Left kidney (tissue), 2 donors: Measurements from ENCODE around the gene TLNRD1. TPM values are rescaled to one million over a fixed set of nuclear protein-coding genes. Genes with fewer than 3 reads are reported as not detected.

Experiments used
- DNase-seq: peaks from one replicate; pipeline ENCODE4 v3.0.0-alpha.2; 2013
- polyA plus RNA-seq: library from polyadenylated mRNA; unstranded; fragments of 120-200 nt; gene quantifications from one replicate; pipeline ENCODE4 v1.2.1, GENCODE V29; 2013; ENCODE audit not compliant: insufficient read length

Gene TLNRD1
- polyA plus RNA-seq, 1 donor, result 6.6 TPM

- no peak for DNase-seq
These were observed 25.8 kb upstream of the TLNRD1 start for GRCh38 chr15:80974914-80975313.

- DNase-seq, result no peak
These were observed 23.9 kb upstream of the TLNRD1 start for GRCh38 chr15:80976851-80977250.

GRCh38 chr15:80977627-80978036, 23.1 kb upstream of the TLNRD1 start:
- DNase-seq, result no peak

DNA sequence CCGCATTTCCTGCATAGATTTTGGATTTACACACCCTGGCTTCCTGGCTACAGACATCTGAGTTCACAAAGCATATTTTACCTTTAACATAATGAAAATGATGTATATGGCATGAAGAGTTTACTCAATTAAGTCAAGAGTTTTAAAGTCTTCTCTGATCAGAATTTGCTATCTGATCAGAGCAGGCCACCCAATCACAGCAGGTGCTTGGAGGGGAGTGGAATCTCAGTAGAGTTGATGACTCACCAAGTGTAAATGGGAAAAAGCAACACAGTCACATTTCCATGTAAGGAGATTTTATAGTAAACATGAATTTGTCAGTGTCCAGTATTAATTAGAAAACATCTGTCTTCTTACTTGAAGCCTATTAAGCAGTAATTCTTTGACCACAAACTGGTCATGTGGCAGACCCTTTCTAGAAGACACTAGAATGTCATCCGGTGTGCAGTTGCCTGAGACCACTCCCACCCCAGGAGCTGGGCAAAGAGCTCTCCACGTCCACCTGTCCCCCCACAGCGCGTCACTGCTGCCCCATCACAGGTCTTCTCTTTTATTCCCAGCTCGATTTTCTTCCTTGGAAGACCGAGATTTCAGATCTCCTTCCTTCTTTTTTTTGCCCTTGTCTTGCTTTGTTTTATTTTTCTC, 21.9 kb upstream of the TLNRD1 start:
- DNase-seq, result no peak

DNA sequence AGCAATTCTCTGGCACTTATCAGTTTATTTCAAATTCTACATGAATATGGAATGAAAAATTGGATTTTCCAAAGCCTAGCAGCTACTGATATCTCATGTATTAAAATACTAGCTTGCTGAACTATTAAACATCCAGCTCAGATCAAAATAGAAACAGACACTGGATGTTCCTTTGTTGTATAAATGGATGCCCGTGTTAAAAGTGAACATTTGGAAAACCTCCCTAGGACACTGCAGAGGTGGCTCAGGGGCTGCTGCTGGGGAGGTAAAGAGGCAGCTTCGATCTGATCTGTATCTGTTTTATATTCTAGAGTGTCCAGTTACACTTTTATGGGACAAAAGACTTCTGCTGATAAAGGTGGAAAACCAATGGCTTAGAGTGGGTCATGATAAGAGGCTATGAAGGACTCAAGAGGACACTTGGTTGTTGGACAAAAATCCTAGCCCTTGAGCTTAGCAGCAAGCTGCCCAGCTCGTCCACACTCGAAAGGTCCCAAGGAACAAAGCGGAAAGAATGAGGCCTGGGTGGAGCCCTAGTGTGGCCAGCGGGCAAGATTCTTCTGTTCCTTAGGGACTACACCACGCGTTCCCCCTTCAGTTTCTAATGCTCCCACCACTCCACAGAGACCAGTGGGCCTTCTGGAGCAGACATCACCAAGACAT, 21.1 kb upstream of the TLNRD1 start:
- DNase-seq, result no peak

- DNase-seq, result no peak
These were observed 18.5 kb upstream of the TLNRD1 start for GRCh38 chr15:80982205-80982604.

GRCh38 chr15:80982839-80983238, 17.9 kb upstream of the TLNRD1 start:
- no peak for DNase-seq

DNA sequence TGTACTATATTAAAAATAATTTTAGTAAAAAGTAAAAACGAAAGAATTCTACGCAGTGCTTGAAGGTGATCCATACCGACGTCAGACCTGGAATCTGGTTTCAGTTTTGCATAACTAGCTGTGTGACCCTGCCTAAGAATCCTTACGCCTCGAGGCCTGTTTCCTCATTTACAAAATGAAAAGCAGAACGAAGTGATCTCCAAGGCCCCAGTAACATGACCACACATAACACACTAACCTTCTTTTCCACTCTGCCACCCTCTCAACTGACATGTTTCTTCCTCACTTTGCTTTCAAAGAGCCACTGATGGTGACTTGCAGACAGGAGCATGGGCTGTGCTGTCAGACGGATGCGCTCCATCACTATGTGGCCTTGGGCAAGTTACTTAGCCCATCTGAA, 15.9 kb upstream of the TLNRD1 start:
- DNase-seq, result no peak

GRCh38 chr15:80985981-80986380, 14.7 kb upstream of the TLNRD1 start:
- DNase-seq, result no peak

- DNase-seq, result no peak
These were observed 14.2 kb upstream of the TLNRD1 start for GRCh38 chr15:80986487-80986886.

- no peak for DNase-seq
These were observed 12.5 kb upstream of the TLNRD1 start for GRCh38 chr15:80988148-80988796.

GRCh38 chr15:80989081-80989517, 11.6 kb upstream of the TLNRD1 start:
- DNase-seq, result no peak

GRCh38 chr15:80989518-80990478, 10.9 kb upstream of the TLNRD1 start, which contains the start of gene MESD:
Gene MESD (minus strand): TSS chr15:80989819. CDS start chr15:80989791, 28 bp downstream.
- DNase-seq, result peak; percentile 95

- no peak for DNase-seq
These were observed 9.8 kb upstream of the TLNRD1 start for GRCh38 chr15:80990955-80991354.

DNA sequence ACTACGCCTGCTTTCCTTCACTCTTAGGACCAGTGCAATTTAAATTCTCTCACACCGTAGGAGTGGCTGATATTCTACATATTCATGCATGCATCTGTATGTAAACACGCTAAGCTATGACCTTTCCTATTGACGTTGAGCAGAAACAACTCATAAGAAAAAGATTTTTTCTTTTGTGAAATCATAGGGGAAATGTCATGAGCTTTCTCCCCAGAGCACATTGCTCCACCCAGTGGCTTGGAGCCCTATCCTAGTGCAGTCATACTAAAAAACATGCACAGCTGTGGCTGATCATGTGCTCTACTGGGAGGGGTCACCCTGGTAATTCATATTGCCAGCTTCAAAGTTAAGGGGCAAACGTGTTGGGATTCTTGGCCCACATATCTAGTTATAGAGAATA, 9.3 kb upstream of the TLNRD1 start:
- no peak for DNase-seq

- DNase-seq, result no peak
These were observed 8.7 kb upstream of the TLNRD1 start for GRCh38 chr15:80992006-80992405.

DNA sequence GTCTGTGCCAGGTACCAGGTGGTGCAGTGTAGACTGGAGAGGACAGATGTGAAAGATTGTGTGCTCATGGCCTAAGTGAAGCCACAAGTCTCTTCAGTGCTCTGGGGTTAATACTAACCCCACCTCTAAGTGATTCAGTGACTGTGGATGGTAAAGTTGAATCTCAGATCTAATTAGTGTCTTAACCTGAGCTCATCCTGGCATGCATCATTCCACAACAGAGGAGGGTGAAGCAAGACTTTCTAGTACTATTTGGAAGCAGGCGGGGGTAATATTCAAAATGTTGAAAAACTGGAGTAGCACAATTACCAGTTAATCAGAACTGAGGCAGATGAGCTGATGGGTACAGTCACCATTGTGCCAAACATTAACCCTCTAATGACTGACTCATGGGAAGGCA, 8.3 kb upstream of the TLNRD1 start:
- no peak for DNase-seq

- no peak for DNase-seq
These were observed 4.5 kb upstream of the TLNRD1 start for GRCh38 chr15:80996247-80996646.

DNA sequence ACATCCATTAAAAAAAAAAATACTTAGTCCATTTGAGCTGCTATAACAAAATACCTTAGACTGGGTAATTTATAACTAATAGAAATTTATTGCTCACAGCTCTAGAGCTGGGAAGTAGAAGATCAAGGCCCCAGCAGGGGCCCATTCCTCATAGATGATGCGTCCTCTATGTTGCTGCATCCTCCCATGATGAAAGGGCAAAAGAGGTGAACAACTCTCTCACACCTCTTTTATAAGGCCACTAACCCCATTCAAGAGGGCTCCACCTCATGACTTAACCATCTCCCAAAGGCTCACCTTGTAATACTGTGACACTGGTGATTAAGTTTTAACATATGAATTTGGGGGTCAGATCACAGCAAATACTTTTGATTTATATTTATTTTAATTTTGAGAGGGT, 3.0 kb upstream of the TLNRD1 start:
- no peak for DNase-seq

- no peak for DNase-seq
These were observed 2.5 kb upstream of the TLNRD1 start for GRCh38 chr15:80998251-80998650.

DNA sequence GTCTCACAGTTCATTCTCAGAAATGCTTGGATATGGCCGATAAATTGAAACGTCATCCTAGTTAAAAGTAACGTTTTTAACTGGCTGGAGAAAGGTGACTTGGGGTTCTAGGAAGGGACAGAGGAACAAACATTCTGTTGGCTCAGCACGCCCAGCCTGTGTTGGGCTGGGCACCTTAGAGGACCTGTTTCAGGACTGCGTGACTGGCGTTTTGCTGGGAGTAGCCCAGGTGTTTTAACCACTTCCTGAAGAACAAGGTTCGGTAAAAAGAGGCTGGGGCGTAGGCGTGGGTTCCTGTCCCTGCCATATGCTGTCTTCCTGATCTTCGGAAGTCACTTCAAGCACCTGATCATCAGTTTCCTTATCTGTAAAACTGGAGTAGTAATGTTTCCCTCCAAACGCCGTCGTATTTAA, 1.1 kb upstream of the TLNRD1 start:
- no peak for DNase-seq

GRCh38 chr15:81000144-81000623, 539 bp upstream of the TLNRD1 start:
- no peak for DNase-seq
